K562 (cell line): ENCODE data around the gene OLFML3. TPM values are rescaled to one million over a fixed set of nuclear protein-coding genes. Genes with fewer than 3 reads are reported as not detected.

Source experiments
- ATAC-seq: fragments of 200-7000 bp; cut with Tn5 transposase; 3 replicates; pipeline ENCODE4 v1.9.1; 2020; ENCODE audit warnings: moderate library complexity
- BruUV-seq: library from RNA; stranded (reverse); fragments of 400-500 nt; replicated peaks from 2 replicates; lab custom pipeline; 2021; lab: Mats Ljungman, UMichigan
- CTCF ChIA-PET: fragments of 300-600 bp; formaldehyde crosslinking; extraction: SDS; loops from one replicate; lab custom pipeline; 2021; ENCODE audit warnings: low intra/inter-chr PET ratio; lab: Yijun Ruan, JAX
- POLR2A ChIA-PET: fragments of 300-600, 350-650 bp; sonication (Branson Sonifier 250); formaldehyde crosslinking; extraction: SDS; loops from one replicate; lab custom pipeline; 2021; ENCODE audit warnings: antibody characterized with exemption, inconsistent platforms; lab: Yijun Ruan, JAX
- DNase-seq, 4 experiments: peaks; one replicate each; pipeline versions ENCODE4 v3.0.0 to v3.0.0-alpha.2; 2011 to 2018; ENCODE audit warnings: low spot score in 3 of 4, mixed read lengths in 3 of 4; ENCODE audit errors: extremely low read depth in 1 of 4
- FAIRE-seq: peaks from 2 replicates; lab custom pipeline; 2011; peaks lifted over from hg19 to GRCh38; lab: Jason Lieb, UNC
- H2AFZ ChIP-seq: 2 replicates; pipeline ENCODE4 v1.6.0; 2011; ENCODE audit warnings: low read depth, low read length, control low read depth, inconsistent platforms
- H3K27ac ChIP-seq: fragments of 200-600 bp; 3 replicates; pipeline ENCODE4 v1.8.0; 2011; ENCODE audit warnings: low read depth, mild to moderate bottlenecking, control low read depth, inconsistent platforms, low read length, moderate library complexity, mixed read lengths; ENCODE audit errors: extremely low read depth
- H3K27me3 ChIP-seq, 2 experiments: fragments of 300-600 bp in 1 of 2; 2 replicates in 1 of 2; 3 replicates in 1 of 2; pipeline versions ENCODE4 v1.6.0 to v1.8.0; 2011; ENCODE audit warnings: inconsistent platforms in 2 of 2, low read length in 2 of 2, mild to moderate bottlenecking in 1 of 2, mixed read lengths in 1 of 2, moderate library complexity in 1 of 2; ENCODE audit not compliant: control insufficient read depth in 2 of 2, insufficient read depth in 2 of 2
- H3K36me3 ChIP-seq: fragments of 300-600 bp; 3 replicates; pipeline ENCODE4 v1.8.0; 2011; ENCODE audit warnings: mild to moderate bottlenecking, low read length, inconsistent platforms; ENCODE audit not compliant: control insufficient read depth, insufficient read depth
- H3K4me1 ChIP-seq, 2 experiments: fragments of 200-600 bp in 1 of 2; replicated peaks in 1 of 2; 2 replicates in 1 of 2; 3 replicates in 1 of 2; pipeline versions ENCODE4 v1.5.1 to v1.8.0; 2011; ENCODE audit warnings: inconsistent platforms in 2 of 2, low read length in 2 of 2, mild to moderate bottlenecking in 1 of 2, mixed read lengths in 1 of 2, moderate library complexity in 1 of 2; ENCODE audit not compliant: control insufficient read depth in 2 of 2, insufficient read depth in 2 of 2
- H3K4me2 ChIP-seq: 2 replicates; pipeline ENCODE4 v1.6.1; 2011; ENCODE audit warnings: low read length, control low read depth, inconsistent platforms, mixed read lengths; ENCODE audit not compliant: insufficient read depth
- H3K4me3 ChIP-seq: fragments of 200-600 bp; sonication (generic), shearing (Covaris generic); 2 replicates; pipeline ENCODE4 v1.5.1; 2016; ENCODE audit warnings: control low read depth, inconsistent platforms
- H3K79me2 ChIP-seq: fragments of 200-600 bp; 3 replicates; pipeline ENCODE4 v1.8.0; 2011; ENCODE audit warnings: low read length, inconsistent platforms; ENCODE audit not compliant: control insufficient read depth, insufficient read depth
- H3K9ac ChIP-seq, 2 experiments: 2 replicates each; pipeline versions ENCODE4 v1.6.0 to v1.6.1; 2011; ENCODE audit warnings: low read depth in 2 of 2, low read length in 2 of 2, control low read depth in 1 of 2, inconsistent platforms in 1 of 2, mild to moderate bottlenecking in 1 of 2, mixed read lengths in 1 of 2; ENCODE audit not compliant: insufficient read depth in 1 of 2
- H3K9me1 ChIP-seq: one replicate; pipeline ENCODE4 v1.6.0; 2011; ENCODE audit warnings: inconsistent platforms, mild to moderate bottlenecking, low read length, moderate library complexity; ENCODE audit not compliant: control insufficient read depth, insufficient read depth
- H3K9me3 ChIP-seq: replicated peaks from 2 replicates; pipeline ENCODE4 v1.5.1; 2011; ENCODE audit warnings: low read depth, low read length, inconsistent platforms; ENCODE audit not compliant: control insufficient read depth, insufficient read depth
- H4K20me1 ChIP-seq: replicated peaks from 2 replicates; pipeline ENCODE4 v1.6.1; 2011; ENCODE audit warnings: low read length, inconsistent platforms, mixed read lengths; ENCODE audit not compliant: control insufficient read depth, insufficient read depth
- CBFA2T2 ChIP-seq: fragments of 450-650 bp; conservative IDR thresholded peaks from 2 replicates; pipeline ENCODE4 v1.6.1; 2017; ENCODE audit warnings: mild to moderate bottlenecking
- CEBPB ChIP-seq: fragments of 450-650 bp; IDR thresholded peaks from 2 replicates; pipeline ENCODE4 v1.6.1; 2016; ENCODE audit warnings: missing genetic modification characterization, missing compliant biosample characterization
- CEBPG ChIP-seq, 3 experiments: fragments of 200-800 bp in 1 of 3; sonication (Bioruptor generic) in 1 of 3; sonication (generic) in 1 of 3; formaldehyde crosslinking in 1 of 3; IDR thresholded peaks in 2 of 3; conservative IDR thresholded peaks in 1 of 3; 2 replicates each; pipeline versions ENCODE4 v1.6.1 to v1.8.0; 2016 to 2022; ENCODE audit warnings: missing compliant biosample characterization in 2 of 3, missing genetic modification characterization in 2 of 3, mild to moderate bottlenecking in 1 of 3, missing genetic modification reagents in 1 of 3
- CREB3L1 ChIP-seq: fragments of 450-650 bp; IDR thresholded peaks from 2 replicates; pipeline ENCODE4 v1.6.1; 2014; ENCODE audit warnings: low read depth, mild to moderate bottlenecking, moderate library complexity, borderline replicate concordance
- DPF2 ChIP-seq: fragments of 450-650 bp; IDR thresholded peaks from 2 replicates; pipeline ENCODE4 v1.6.1; 2016
- HDAC1 ChIP-seq, 2 experiments: fragments of 450-650 bp; IDR thresholded peaks; 2 replicates each; pipeline ENCODE4 v1.6.1; 2016 to 2017; ENCODE audit warnings: inconsistent platforms in 1 of 2, mild to moderate bottlenecking in 1 of 2, moderate library complexity in 1 of 2
- NCOR1 ChIP-seq: fragments of 450-650 bp; IDR thresholded peaks from 2 replicates; pipeline ENCODE4 v1.6.1; 2016; ENCODE audit warnings: mild to moderate bottlenecking, moderate library complexity
- RCOR1 ChIP-seq, 2 experiments: IDR thresholded peaks; 2 replicates each; pipeline ENCODE4 v1.6.1; 2012; ENCODE audit warnings: low read depth in 2 of 2, low read length in 2 of 2, borderline replicate concordance in 1 of 2, improper control_type of control experiment in 1 of 2
- SAFB ChIP-seq: fragments of 200-400 bp; formaldehyde crosslinking; IDR thresholded peaks from 2 replicates; pipeline ENCODE4 v1.6.1; 2017; ENCODE audit warnings: low read depth, low read length, borderline replicate concordance
- SIRT6 ChIP-seq: IDR thresholded peaks from one replicate; pipeline ENCODE4 v1.6.1; 2012; ENCODE audit warnings: low read depth, mild to moderate bottlenecking, control low read depth, inconsistent platforms, low read length, moderate library complexity
- SMAD1 ChIP-seq: fragments of 150-350 bp; IDR thresholded peaks from 2 replicates; pipeline ENCODE4 v1.6.1; 2014; ENCODE audit warnings: low read length, low read depth; ENCODE audit not compliant: partially characterized antibody
- SMAD4 ChIP-seq: fragments of 250-450 bp; sonication (Bioruptor Pico); conservative IDR thresholded peaks from 2 replicates; pipeline ENCODE4 v1.8.0; 2021; ENCODE audit warnings: inconsistent platforms, mild to moderate bottlenecking, moderate library complexity
- ZBTB34 ChIP-seq: fragments of 250-450 bp; sonication (Bioruptor Pico); IDR thresholded peaks from 2 replicates; pipeline ENCODE4 v1.8.0; 2021; ENCODE audit warnings: mild to moderate bottlenecking, moderate library complexity
- ZNF212 ChIP-seq: fragments of 450-650 bp; formaldehyde crosslinking; IDR thresholded peaks from 2 replicates; pipeline ENCODE4 v1.4.0; 2020; ENCODE audit warnings: mild to moderate bottlenecking
- ZNF232 ChIP-seq: sonication (generic); formaldehyde crosslinking; IDR thresholded peaks from 2 replicates; pipeline ENCODE4 v1.8.0; 2022; ENCODE audit warnings: mild to moderate bottlenecking, missing genetic modification reagents
- WGBS: fragments of 100-300 bp; shearing (Covaris generic); methylation state at CpG from one replicate; pipeline ENCODE4 v1.1.6; 2016; ENCODE audit warnings: low coverage, mixed read lengths; ENCODE audit not compliant: insufficient coverage; ENCODE audit errors: missing lambda C conversion rate; 5-methylcytosine and 5-hydroxymethylcytosine counted together
- in situ Hi-C: fragments of 300-500 bp; cut with MboI; formaldehyde crosslinking; loops from 4 replicates; pipeline ENCODE4 v1.15.0; 2018; ENCODE audit warnings: inconsistent platforms, mixed read lengths
- intact Hi-C: fragments of 100-400 bp; cut with micrococcal nuclease; formaldehyde crosslinking; loops from 2 replicates; pipeline ENCODE4 v1.14.2; 2022
- polyA plus RNA-seq, 8 experiments: library from polyadenylated mRNA; depleted of rRNA in 4 of 8; stranded (reverse) in 5 of 8; unstranded in 3 of 8; fragments of >200 nt; fragmentation: Nextera tagmentation in 2 of 8; fragmentation: Illumina TruSeq in 1 of 8; extraction: Ambion mirVana in 2 of 8; extraction: Trizol in 1 of 8; gene quantifications; 2 replicates each; pipeline versions ENCODE4 v1.2.1 to v1.2.3, GENCODE V29; 2011 to 2014; ENCODE audit warnings: inconsistent platforms in 1 of 8, missing spikeins in 1 of 8
- total RNA-seq, 7 experiments: library from RNA; depleted of rRNA in 6 of 7; stranded (reverse); fragments of >200 nt in 6 of 7; fragmentation: Illumina TruSeq in 2 of 7; extraction: Trizol in 2 of 7; gene quantifications; 2 replicates each; pipeline versions ENCODE4 v1.2.1 to v1.2.3, GENCODE V29; 2011 to 2021; ENCODE audit warnings: low replicate concordance in 1 of 7
- TF ChIP-seq, protein P1 (sequence below): sonication (generic); formaldehyde crosslinking; IDR thresholded peaks from 2 replicates; pipeline ENCODE4 v1.8.0; 2022; ENCODE audit warnings: mild to moderate bottlenecking, missing genetic modification reagents

The OLFML3 gene
- total and polyA plus RNA-seq, 9 of the 15 experiments (the other 6 are each of a cell fraction or from before 2014, with no cell fraction given) = 0.07 to 0.13 (median 0.07) TPM; not detected in 6

GRCh38 chr1:113981962-113982931 is 3.0 kb downstream of the OLFML3 start:
- H3K4me1 ChIP-seq = peaks cover 5 to 8% of the 10 kb centered on the region in 2 experiments; a peak in 2 of 5 replicates
- in situ Hi-C loops = loop anchor here (10.0 to 25.0 kb wide), 2 partner anchors 293 to 1080 kb away; no protein-coding TSS in a partner anchor
- ChIA-PET POLR2A (interaction anchor here (0.6 kb wide), 1 partner anchor 301 kb away, joined by 3 read pairs; no protein-coding TSS in a partner anchor), CTCF (interaction anchor here (0.7 kb wide), 1 partner anchor 300 kb away, joined by 5 read pairs; no protein-coding TSS in a partner anchor)
- no peaks in the 10 kb centered on the region for H3K9me3 ChIP-seq
- no peaks in the 10 kb centered on the region for H3K9me1 ChIP-seq
- H3K79me2 ChIP-seq = no peaks in the 10 kb centered on the region
- FAIRE-seq (no peak), ATAC-seq (peak; percentile 12; the same call in 1 of the 3 replicates), DNase-seq (peak in 1 of 4 experiments; percentile 28)
- H3K27me3 ChIP-seq = peaks cover 23 to 66% of the 10 kb centered on the region in 2 experiments; a peak in 4 of 5 replicates
- BruUV-seq = no TSS peak
- no peak overlapping the region for H3K27ac ChIP-seq
- no peak overlapping the region for H2AFZ ChIP-seq
- H3K4me2 ChIP-seq = no peak overlapping the region
- no peaks in the 10 kb centered on the region for H3K36me3 ChIP-seq
- intact Hi-C loops = no loop called here
- 0 out of 2 replicates have a peak, but pooled peaks cover 3% of the 10 kb centered on the region for H4K20me1 ChIP-seq
- H3K9ac ChIP-seq = no peak overlapping the region
- no peak overlapping the region for H3K4me3 ChIP-seq
- WGBS = 5% methylated on average over 17 of the region's 18 CpGs
- TF ChIP-seq ZNF232 (CRISPR knock-in tag) (no peak), ZNF212 (CRISPR knock-in tag) (no peak), CBFA2T2 (peak; percentile 32; the same call in 1 of the 2 replicates), CEBPG (CRISPR knock-in tag; IDR thresholded peaks at IDR 0.05) (0 out of 2 replicates have a peak, but pooled peaks have one; percentile 33), CEBPG (tag; conservative IDR thresholded peaks at IDR 0.05 in 1 of 2, IDR thresholded peaks at IDR 0.05 in 1 of 2) (peak; percentile 73 to 90), NCOR1 (0 out of 2 replicates have a peak, but pooled peaks have one; percentile 15), CREB3L1 (peak; percentile 19; the same call in 1 of the 2 replicates), CEBPB (peak; percentile 93), SIRT6 (no peak), ZBTB34 (CRISPR knock-in tag) (no peak), SMAD4 (CRISPR knock-in tag) (peak; percentile 67), SMAD1 (no peak), SAFB (no peak), DPF2 (no peak), RCOR1 (IDR thresholded peaks at IDR 0.05; ENCODE audit: borderline replicate concordance in 1 of 2, low read depth in 2 of 2, low read length in 2 of 2) (peak in 1 of 2 experiments; percentile 52; a peak in 2 of 4 replicates), HDAC1 (IDR thresholded peaks at IDR 0.05) (0 out of 4 replicates have a peak, but pooled peaks of 1 of the 2 experiments have one; percentile 30)
- TF ChIP-seq, protein P1, sequence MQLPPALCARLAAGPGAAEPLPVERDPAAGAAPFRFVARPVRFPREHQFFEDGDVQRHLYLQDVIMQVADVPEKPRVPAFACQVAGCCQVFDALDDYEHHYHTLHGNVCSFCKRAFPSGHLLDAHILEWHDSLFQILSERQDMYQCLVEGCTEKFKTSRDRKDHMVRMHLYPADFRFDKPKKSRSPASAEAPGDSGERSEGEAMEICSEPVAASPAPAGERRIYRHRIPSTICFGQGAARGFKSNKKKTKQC = no peak
